CD14-positive monocyte (primary cell): ENCODE measurements around the gene SEL1L3. TPM values are rescaled to one million over a fixed set of nuclear protein-coding genes. Genes with fewer than 3 reads are reported as not detected.
"Not testable (repeated sequence)": the region's sequence is repeated elsewhere in the genome, so short reads cannot be mapped to it uniquely, and the experiment has no call there.

Experiments
- DNase-seq, 3 donors: peaks; one replicate each; pipeline ENCODE4 v3.0.0-alpha.2; 2011 to 2022
- H2AFZ ChIP-seq: 2 replicates; pipeline ENCODE4 v1.6.0; 2012; ENCODE audit warnings: mild to moderate bottlenecking, low read depth, low read length, inconsistent platforms; ENCODE audit not compliant: insufficient read depth, poor library complexity, severe bottlenecking
- H3K27ac ChIP-seq, 2 donors: 1 replicate in 1 of 2; 2 replicates in 1 of 2; pipeline ENCODE4 v1.5.1; 2012 to 2013; ENCODE audit warnings: low read length in 2 of 2, control low read depth in 1 of 2, inconsistent platforms in 1 of 2, low read depth in 1 of 2, mild to moderate bottlenecking in 1 of 2
- H3K27me3 ChIP-seq, 2 donors: one replicate each; pipeline versions ENCODE4 v1.6.0 to v1.6.1; 2011 to 2013; ENCODE audit warnings: low read length in 2 of 2; ENCODE audit not compliant: control insufficient read depth in 2 of 2, insufficient read depth in 2 of 2
- H3K36me3 ChIP-seq, 2 donors: replicated peaks in 1 of 2; 1 replicate in 1 of 2; 2 replicates in 1 of 2; pipeline versions ENCODE4 v1.5.1 to v1.6.1; 2012 to 2013; ENCODE audit warnings: low read length in 2 of 2, control low read depth in 1 of 2, inconsistent platforms in 1 of 2, mild to moderate bottlenecking in 1 of 2; ENCODE audit not compliant: insufficient read depth in 2 of 2, control insufficient read depth in 1 of 2
- H3K4me1 ChIP-seq, 2 donors: 1 replicate in 1 of 2; 2 replicates in 1 of 2; pipeline versions ENCODE4 v1.5.1 to v1.6.1; 2012 to 2013; ENCODE audit warnings: low read length in 2 of 2, control low read depth in 1 of 2, inconsistent platforms in 1 of 2, mild to moderate bottlenecking in 1 of 2, moderate library complexity in 1 of 2; ENCODE audit not compliant: insufficient read depth in 2 of 2, control insufficient read depth in 1 of 2
- H3K4me2 ChIP-seq: replicated peaks from 2 replicates; pipeline ENCODE3; 2012; ENCODE audit warnings: low read length, moderate library complexity, mild to moderate bottlenecking; ENCODE audit not compliant: poor library complexity, severe bottlenecking; ENCODE audit errors: extremely low read depth
- H3K4me3 ChIP-seq, 3 experiments: fragments of 200-600 bp in 1 of 3; sonication (generic) in 1 of 3; replicated peaks in 1 of 3; 1 replicate in 2 of 3; 2 replicates in 1 of 3; pipeline ENCODE4 v1.5.1; 2011 to 2013; ENCODE audit warnings: low read length in 3 of 3, mild to moderate bottlenecking in 3 of 3, control low read depth in 2 of 3, low read depth in 2 of 3, inconsistent platforms in 1 of 3, moderate library complexity in 1 of 3
- H3K79me2 ChIP-seq: 2 replicates; pipeline ENCODE4 v1.6.0; 2012; ENCODE audit warnings: mild to moderate bottlenecking, control low read depth, inconsistent platforms, low read length, moderate library complexity; ENCODE audit not compliant: insufficient read depth
- H3K9ac ChIP-seq: 2 replicates; pipeline ENCODE4 v1.6.0; 2017; ENCODE audit warnings: low read length, mild to moderate bottlenecking; ENCODE audit not compliant: insufficient read depth, poor library complexity, severe bottlenecking
- H3K9me3 ChIP-seq, 2 donors: replicated peaks in 1 of 2; 1 replicate in 1 of 2; 2 replicates in 1 of 2; pipeline versions ENCODE4 v1.5.1 to v1.6.1; 2012 to 2013; ENCODE audit warnings: low read length in 2 of 2, control low read depth in 1 of 2; ENCODE audit not compliant: control insufficient read depth in 1 of 2, insufficient read depth in 1 of 2
- H4K20me1 ChIP-seq: 2 replicates; pipeline ENCODE4 v1.6.0; 2012; ENCODE audit warnings: mild to moderate bottlenecking, low read length, control low read depth, moderate library complexity; ENCODE audit not compliant: insufficient read depth
- H3K27ac Mint-ChIP-seq, 7 donors: one replicate each; pipeline ENCODE4 v1.8.0; 2020; ENCODE audit warnings: mild to moderate bottlenecking in 7 of 7, mixed read lengths in 7 of 7, moderate library complexity in 6 of 7, inconsistent platforms in 2 of 7
- H3K27me3 Mint-ChIP-seq, 3 donors: one replicate each; pipeline ENCODE4 v1.8.0; 2021 to 2022; ENCODE audit warnings: low read depth in 3 of 3, mild to moderate bottlenecking in 3 of 3, mixed read lengths in 3 of 3, moderate library complexity in 3 of 3, inconsistent platforms in 1 of 3
- H3K36me3 Mint-ChIP-seq, 2 donors: one replicate each; pipeline ENCODE4 v1.8.0; 2020; ENCODE audit warnings: mixed read lengths in 2 of 2, inconsistent platforms in 1 of 2, mild to moderate bottlenecking in 1 of 2
- H3K4me1 Mint-ChIP-seq: one replicate; pipeline ENCODE4 v1.8.0; 2020; ENCODE audit warnings: mild to moderate bottlenecking, mixed read lengths
- H3K4me3 Mint-ChIP-seq, 2 donors: one replicate each; pipeline ENCODE4 v1.8.0; 2020; ENCODE audit warnings: mild to moderate bottlenecking in 2 of 2, mixed read lengths in 2 of 2, moderate library complexity in 1 of 2
- H3K9me3 Mint-ChIP-seq, 7 donors: one replicate each; pipeline ENCODE4 v1.8.0; 2020 to 2022; ENCODE audit warnings: mixed read lengths in 7 of 7, mild to moderate bottlenecking in 6 of 7, moderate library complexity in 6 of 7, inconsistent platforms in 2 of 7
- CTCF ChIP-seq: fragments of 200-600 bp; IDR thresholded peaks from one replicate; pipeline ENCODE4 v1.8.0; 2022; ENCODE audit warnings: antibody characterized with exemption, mild to moderate bottlenecking
- WGBS: methylation state at CpG from one replicate; pipeline ENCODE4 v1.1.5; 2013; ENCODE audit warnings: missing lambda C conversion rate; ENCODE audit not compliant: insufficient coverage; 5-methylcytosine and 5-hydroxymethylcytosine counted together
- intact Hi-C, 2 donors: fragments of 100-400 bp; cut with micrococcal nuclease; formaldehyde crosslinking; loops; one replicate each; pipeline versions ENCODE4 v1.15.0 to v1.15.1; 2023
- polyA plus RNA-seq, 3 donors: library from polyadenylated mRNA; depleted of rRNA in 1 of 3; unstranded in 2 of 3; stranded (reverse) in 1 of 3; fragments of 300-500 nt in 2 of 3; fragments of >200 nt in 1 of 3; fragmentation: Illumina TruSeq in 2 of 3; gene quantifications; 1 replicate in 2 of 3; 2 replicates in 1 of 3; pipeline ENCODE4 v1.2.3, GENCODE V29; 2012 to 2021

The SEL1L3 gene
- polyA plus RNA-seq, 3 donors = 0.61 to 2.2 (median 1.7) TPM

GRCh38 chr4:25870081-25870480 lies 7.3 kb upstream of the SEL1L3 start:
- intact Hi-C loops = loop anchor here in 1 of 2 donors (5.0 kb wide), 1 partner anchor 37 kb away; no protein-coding TSS in a partner anchor
- H3K27ac Mint-ChIP-seq = no peak overlapping the region
- H3K36me3 Mint-ChIP-seq = no peaks in the 10 kb centered on the region
- H3K79me2 ChIP-seq = no peaks in the 10 kb centered on the region
- DNase-seq = no peak
- H3K4me2 ChIP-seq = no peak overlapping the region
- H3K4me1 Mint-ChIP-seq = peaks cover 2% of the 10 kb centered on the region
- H4K20me1 ChIP-seq = no peaks in the 10 kb centered on the region
- H3K27me3 ChIP-seq = no peaks in the 10 kb centered on the region
- no peak overlapping the region for H3K27ac ChIP-seq
- no peaks in the 10 kb centered on the region for H3K36me3 ChIP-seq
- peaks cover 2 to 6% (median 2%) of the 10 kb centered on the region in 3 donors for H3K27me3 Mint-ChIP-seq
- no peaks in the 10 kb centered on the region for H3K9me3 ChIP-seq
- H3K4me3 Mint-ChIP-seq = no peak overlapping the region
- H3K9ac ChIP-seq = no peak overlapping the region
- 100% methylated on average over 1 of the region's 2 CpGs for WGBS
- no peak for TF ChIP-seq CTCF
- H2AFZ ChIP-seq = no peak overlapping the region
- no peaks in the 10 kb centered on the region for H3K9me3 Mint-ChIP-seq
- H3K4me1 ChIP-seq = no peaks in the 10 kb centered on the region
- H3K4me3 ChIP-seq = no peak overlapping the region

- H3K27ac ChIP-seq = no peak overlapping the region
- intact Hi-C loops = no loop called here
These were observed 5.0 kb upstream of the SEL1L3 start for GRCh38 chr4:25867781-25868294.

GRCh38 chr4:25866401-25866800 lies 3.6 kb upstream of the SEL1L3 start:
- peaks cover 0 to 14% of the 10 kb centered on the region in 2 donors for H3K27me3 ChIP-seq
- H3K9me3 ChIP-seq, H3K79me2 ChIP-seq, DNase-seq, H2AFZ ChIP-seq, H3K4me2 ChIP-seq, H3K36me3 ChIP-seq, H4K20me1 ChIP-seq, H3K9ac ChIP-seq, H3K27ac ChIP-seq, H3K4me3 ChIP-seq, H3K9me3 Mint-ChIP-seq, intact Hi-C loops, H3K4me3 Mint-ChIP-seq, H3K36me3 Mint-ChIP-seq: not testable (repeated sequence)
- peaks cover 12 to 16% of the 10 kb centered on the region in 2 donors for H3K4me1 ChIP-seq
- Mint-ChIP-seq H3K4me1 (peaks cover 15% of the 10 kb centered on the region), H3K27me3 (peaks cover 14 to 22% (median 22%) of the 10 kb centered on the region in 3 donors), H3K27ac (peak overlapping the region in 2 of 7 donors; percentile 26 to 68)
- WGBS = no CpG with 5 or more reads among the region's 4 CpGs

More at GRCh38 chr4:25867781-25868294, 5.0 kb upstream of the SEL1L3 start:
- no peak overlapping the region for H2AFZ ChIP-seq
- peaks cover 0 to 3% (median 2%) of the 10 kb centered on the region in 7 donors for H3K9me3 Mint-ChIP-seq
- H3K4me2 ChIP-seq = no peak overlapping the region
- no peaks in the 10 kb centered on the region for H3K36me3 Mint-ChIP-seq
- H3K9me3 ChIP-seq = no peaks in the 10 kb centered on the region
- peaks cover 5 to 8% of the 10 kb centered on the region in 2 donors for H3K4me1 ChIP-seq
- H3K4me3 Mint-ChIP-seq = no peak overlapping the region
- H3K79me2 ChIP-seq = no peaks in the 10 kb centered on the region
- no peaks in the 10 kb centered on the region for H4K20me1 ChIP-seq
- 79% methylated on average over 4 of the region's 6 CpGs for WGBS
- peaks cover 7% of the 10 kb centered on the region for H3K4me1 Mint-ChIP-seq
- no peak overlapping the region for H3K4me3 ChIP-seq
- no peak overlapping the region for H3K27ac Mint-ChIP-seq
- peaks cover 0 to 14% of the 10 kb centered on the region in 2 donors for H3K27me3 ChIP-seq
- DNase-seq = no peak
- H3K36me3 ChIP-seq = no peaks in the 10 kb centered on the region
- TF ChIP-seq CTCF = no peak
- peaks cover 13 to 19% (median 16%) of the 10 kb centered on the region in 3 donors for H3K27me3 Mint-ChIP-seq
- no peak overlapping the region for H3K9ac ChIP-seq
